SHP77 (cell line): ENCODE data around the gene PGAM2.

Source experiments
- DNase-seq, 2 experiments: peaks; one replicate each; lab custom pipeline; 2025; lab: John Stamatoyannopoulos, UW

The PGAM2 gene

DNA sequence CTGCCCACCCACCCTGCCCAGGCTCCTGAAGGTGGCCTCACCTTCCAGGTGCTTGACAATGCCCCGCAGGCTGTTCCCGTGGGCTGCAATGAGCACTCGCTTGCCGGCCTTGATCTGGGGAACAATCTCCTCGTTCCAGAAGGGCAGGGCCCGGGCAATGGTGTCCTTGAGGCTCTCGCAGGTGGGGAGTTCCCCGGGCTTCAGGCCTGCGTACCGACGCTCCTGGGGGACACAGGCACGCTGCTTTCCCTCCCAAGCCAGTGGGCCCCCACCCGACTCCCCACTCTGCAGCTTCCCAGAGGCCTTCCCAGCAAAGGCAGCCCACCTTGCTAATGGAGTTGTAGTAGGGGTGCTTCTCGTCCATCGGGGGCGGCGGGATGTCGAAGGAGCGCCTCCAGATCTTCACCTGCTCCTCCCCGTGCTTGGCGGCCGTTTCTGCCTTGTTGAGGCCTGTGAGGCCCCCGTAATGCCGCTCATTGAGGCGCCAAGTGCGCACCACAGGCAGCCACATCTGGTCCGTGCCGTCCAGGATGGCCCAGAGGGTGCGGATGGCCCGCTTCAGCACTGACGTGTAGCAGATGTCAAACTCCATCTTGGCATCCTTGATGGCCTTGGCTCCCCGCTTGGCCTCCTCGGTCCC is 456 bp downstream of the PGAM2 start:
- peak in 1 of 2 experiments; percentile 71 for DNase-seq

DNA sequence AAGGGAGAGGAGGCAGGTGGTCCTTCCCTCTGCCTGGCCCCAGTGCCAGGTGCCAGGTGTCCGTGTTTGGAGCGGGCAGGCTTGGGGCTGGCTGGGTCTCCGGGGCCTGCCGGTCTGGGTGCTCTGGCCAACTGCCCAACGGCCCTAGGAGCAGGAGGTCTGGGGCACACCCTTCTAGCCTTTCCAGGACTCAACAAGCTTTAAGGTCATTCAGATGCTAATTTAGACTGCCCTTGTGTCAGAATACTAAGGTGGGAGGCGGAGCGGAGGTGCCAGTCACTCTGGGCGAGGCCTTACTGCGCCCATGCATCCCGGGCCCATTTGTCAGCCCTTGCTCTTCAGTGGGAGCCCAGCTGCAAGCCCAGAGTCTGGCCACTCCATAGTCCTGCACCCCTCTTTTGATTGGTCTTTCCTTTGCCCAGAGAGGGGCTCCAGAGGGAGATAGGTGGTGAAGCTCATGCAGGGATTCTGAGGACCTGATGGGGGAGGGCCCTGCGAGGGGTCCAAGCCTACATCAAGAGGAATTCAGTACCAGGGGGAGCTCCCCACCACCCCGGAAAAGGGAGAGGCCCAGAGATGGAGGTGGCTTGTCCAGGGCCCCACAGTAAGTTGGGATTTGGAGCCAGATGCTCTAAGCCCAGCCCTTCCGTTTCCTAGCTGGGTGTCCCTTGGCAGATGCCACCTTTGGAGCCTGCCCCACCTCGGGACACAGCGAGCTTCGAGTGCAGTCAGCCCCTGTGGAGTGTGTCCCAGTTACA is 1.3 kb downstream of the PGAM2 start:
- DNase-seq = peak; percentile 31 to 45

GRCh38 chr7:44063547-44063893 is 1.8 kb downstream of the PGAM2 start:
- DNase-seq = peak in 1 of 2 experiments; percentile 44

- DNase-seq = no peak
Measured at GRCh38 chr7:44062903-44063295, 2.5 kb downstream of the PGAM2 start.

DNA sequence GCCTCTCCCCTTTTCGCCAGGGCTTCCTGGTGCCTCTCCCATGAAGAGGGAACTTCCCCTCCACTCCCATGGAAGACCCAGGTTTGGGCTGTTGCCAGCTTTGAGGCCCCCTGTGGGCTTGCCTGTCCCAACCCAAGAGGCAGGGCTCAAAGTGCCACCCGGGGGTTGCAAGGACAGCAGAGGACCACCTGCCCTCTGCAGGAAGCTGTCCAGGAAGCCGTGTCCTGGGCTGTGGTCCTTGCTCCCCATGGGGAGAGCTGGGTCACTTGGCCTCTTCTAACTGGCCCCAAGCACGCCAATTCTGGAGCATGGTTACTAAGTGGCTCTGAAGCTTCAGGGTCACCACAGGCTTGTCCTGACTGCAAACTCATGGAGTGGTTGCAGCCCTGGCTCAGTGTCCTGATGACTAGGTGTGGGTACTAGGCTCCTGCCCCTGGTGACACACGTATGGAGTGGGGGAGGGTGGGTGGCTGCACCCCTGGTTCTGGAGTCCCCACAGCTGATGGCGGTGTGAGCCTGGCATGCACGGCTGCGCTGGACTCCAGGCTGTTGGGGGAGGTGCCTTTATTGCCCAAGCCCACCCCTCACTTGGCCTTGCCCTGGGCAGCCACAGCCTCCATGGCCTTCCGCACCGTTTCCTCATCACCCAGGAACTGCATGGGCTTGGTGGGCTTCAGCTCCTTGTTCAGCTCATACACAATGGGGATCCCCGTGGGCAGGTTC is 3.0 kb downstream of the PGAM2 start:
- DNase-seq = no peak

DNA sequence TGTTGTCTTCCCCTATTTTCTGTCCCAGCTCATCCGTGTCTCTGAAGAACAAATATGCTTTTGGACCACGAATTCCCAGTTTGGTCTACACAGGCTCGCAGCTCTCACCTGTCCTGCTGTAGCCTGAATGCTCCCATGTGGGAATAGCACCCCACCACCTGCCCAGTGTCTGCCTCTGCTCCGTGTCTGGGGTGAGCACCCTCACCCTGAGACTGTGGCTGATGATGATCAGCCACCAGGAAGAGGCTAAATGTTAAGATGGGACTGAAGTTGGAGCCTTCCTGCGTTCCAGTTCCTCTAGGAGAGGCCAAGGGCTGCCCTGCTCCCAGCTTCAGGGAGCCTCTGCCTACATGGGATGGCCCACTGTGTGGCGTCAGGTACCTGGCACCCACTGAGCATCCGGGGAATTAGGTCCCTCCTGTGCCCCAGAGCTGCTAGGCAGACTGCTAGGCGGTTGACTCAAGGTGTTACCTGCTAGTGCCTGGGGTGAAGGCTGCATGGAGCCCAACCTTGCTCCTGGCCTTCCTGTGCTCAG is 3.7 kb downstream of the PGAM2 start:
- DNase-seq = no peak

GRCh38 chr7:44060948-44061644 is 4.3 kb downstream of the PGAM2 start:
- no peak for DNase-seq

DNA sequence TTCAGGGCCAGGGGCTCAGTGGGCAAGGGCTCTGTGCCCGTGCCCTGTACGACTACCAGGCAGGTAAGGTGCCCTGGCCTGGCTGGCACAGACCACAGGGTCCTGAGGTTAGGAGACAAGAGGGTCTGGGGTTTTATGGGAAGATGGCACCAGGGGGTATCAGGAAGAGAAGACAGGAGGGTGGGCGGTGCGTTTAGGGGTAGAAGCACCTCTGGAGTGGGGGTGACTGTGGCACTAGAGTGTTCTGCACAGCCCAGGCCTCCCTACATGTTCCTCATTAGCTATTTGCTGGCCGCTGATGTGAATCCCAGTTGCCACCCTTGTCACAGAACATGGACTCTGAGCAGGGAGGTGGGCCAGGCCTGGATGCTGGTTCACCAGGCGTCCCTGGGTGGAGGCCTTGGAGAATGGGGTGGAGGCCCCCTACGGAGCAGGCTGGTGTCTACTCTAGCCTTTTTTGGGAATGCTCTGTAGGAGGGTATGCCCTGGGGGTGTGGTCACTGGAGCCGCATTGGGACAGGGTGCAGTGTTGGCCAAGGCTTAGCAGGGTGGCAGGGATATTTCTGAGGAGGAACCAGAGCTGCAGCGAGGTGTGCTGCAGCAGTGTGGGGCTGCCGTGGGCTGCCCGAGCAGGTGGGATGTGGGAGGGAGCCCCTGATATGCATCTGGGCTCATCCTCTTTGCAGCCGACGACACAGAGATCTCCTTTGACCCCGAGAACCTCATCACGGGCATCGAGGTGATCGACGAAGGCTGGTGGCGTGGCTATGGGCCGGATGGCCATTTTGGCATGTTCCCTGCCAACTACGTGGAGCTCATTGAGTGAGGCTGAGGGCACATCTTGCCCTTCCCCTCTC is 5.0 kb downstream of the PGAM2 start:
- DNase-seq = no peak

- DNase-seq = no peak
Measured at GRCh38 chr7:44059219-44060090, 5.9 kb downstream of the PGAM2 start.

DNA sequence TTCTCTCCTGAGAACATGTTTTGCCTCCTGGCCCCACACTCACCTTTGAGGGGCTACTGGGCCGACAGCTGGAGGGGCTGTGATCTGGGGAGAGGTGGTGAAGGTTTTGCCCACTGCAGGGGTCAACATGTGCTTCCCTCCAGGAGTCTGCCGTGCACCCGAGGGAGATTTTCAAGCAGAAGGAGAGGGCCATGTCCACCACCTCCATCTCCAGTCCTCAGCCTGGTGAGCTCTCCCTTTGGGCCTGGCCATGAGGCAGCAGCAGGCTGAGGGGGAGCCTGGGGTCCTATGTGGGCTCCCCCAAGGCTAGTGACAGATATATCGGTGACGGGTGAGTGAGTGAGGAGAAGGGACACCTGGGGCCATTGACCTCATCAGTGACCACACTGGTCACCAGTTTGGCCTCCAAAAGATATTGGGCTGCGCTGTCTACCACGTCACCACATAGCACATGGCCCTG is 6.6 kb downstream of the PGAM2 start:
- no peak for DNase-seq

GRCh38 chr7:44057849-44058758 is 7.3 kb downstream of the PGAM2 start:
- DNase-seq = no peak

DNA sequence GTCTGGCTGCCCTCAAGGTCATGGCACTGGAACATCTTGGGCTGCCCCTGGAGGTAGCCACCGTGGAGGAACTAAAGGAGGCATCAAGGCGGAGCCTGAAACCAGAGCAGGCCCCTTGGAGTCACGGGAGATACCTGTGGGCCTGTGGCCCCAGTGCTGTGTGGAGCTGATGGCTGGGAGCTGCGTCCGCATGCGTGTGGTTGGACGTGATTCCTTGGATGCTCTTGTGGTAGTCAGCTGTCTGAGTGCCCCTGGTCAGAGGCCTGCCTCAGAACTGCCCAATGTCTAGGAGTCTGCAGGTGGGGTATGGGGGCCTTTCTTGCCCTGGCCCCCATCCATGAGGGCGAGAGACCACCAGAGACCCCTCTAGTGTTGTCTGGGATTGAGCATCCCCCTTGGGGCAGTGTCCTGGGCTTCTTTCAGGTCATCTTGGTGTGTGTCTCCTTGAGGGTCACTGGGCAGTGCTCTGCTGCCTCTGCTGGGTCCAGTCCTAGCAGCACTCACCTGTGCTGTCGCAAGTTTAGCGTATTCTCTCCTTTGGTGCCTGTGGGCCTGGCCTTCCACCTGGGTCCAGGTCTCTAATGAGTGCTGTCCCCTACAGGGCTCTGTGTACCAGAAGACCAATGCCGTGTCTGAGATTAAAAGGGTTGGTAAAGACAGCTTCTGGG is 8.1 kb downstream of the PGAM2 start:
- DNase-seq = no peak

GRCh38 chr7:44056681-44057080 is 8.7 kb downstream of the PGAM2 start:
- no peak for DNase-seq

DNA sequence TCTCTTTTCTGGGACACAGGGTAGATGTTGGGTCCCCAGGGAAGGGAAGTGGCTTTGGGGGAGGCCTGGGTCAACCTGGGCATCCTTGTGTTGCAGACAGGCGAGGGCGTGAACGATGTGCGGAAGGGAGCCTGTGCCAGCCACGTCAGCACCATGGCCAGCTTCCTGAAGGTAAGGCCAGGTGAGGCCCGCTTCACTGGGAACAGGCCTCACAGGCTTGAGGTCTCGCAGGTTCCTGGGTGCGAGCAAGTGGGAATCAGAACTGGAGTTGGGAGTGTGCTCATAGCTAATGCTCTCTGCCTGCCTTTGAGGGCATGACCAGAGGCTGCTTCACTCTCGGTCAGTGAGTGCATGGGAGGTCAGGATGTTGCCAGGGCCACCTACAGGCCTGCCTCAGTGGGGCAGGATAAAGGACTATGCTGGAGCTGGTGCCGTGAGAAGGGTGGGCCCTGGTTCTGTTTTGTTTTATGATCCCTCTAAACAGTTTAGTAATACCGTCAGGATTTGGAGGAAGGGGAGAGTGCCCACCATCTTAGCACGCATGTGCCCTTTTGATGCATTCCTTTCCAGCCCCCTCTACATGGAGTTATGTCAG is 12.5 kb downstream of the PGAM2 start:
- no peak for DNase-seq

DNA sequence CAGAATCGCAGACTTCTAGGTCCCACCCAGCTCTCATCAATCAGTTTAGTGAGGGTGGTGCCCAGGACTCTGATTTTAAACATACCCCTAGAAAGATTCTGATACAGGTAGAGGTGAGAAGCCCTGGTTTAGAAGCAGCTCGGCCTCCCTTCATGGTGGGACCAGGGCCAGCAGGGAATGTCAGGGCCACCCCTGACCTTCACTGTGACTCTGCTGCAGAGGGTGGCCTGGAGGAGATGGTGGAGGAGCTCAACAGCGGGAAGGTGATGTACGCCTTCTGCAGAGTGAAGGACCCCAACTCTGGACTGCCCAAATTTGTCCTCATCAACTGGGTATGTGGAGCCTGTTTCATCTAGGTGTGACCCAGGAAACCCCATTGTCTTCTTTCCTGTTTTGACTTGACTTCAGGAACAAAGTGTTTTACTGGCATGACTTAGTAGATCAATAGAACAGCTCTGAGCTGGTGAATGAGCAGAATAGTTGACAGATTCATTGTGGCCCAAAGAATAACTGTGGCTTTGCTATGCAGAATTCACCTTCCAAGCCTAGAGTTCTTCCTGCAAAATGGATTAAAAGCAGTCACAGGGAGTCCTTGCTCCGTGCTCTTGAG is 13.7 kb downstream of the PGAM2 start:
- DNase-seq = no peak

DNA sequence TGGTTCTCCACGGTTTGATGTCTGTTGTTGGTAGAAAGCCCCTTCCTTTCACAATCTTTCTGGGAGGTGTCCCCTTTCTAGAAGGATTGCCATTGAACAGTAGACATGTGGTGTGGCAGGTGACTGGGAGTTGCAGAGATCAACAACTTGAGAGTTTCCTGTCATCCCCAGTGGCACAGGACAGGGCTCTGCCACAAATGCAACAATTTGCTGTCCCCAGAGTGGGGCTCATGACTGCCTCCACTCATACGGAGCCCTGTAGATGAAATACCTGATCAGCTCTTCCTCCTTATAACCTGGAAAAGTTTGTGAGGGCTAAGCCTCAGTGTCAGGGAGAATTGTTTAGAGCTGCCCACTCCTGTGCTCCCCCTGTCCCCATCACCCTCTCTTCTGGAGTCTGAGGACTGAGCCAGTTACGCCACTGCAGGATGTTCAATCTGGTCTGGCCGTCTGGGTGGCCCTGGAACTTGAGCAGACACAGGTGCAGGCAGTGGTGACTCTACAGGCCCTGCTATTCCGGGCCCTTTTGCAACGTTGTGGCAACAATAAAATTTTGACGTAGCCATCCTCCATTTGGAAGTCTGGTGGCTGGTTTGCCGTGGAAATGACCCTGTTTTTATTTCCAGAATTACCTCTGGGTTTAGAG is 14.3 kb downstream of the PGAM2 start:
- DNase-seq = no peak
